H1 (cell line): Measurements from ENCODE around the gene CCDC78. TPM values are rescaled to one million over a fixed set of nuclear protein-coding genes. Genes with fewer than 3 reads are reported as not detected.

Experiments
- CTCF ChIA-PET: fragments of 300-600 bp; sonication (Branson Sonifier 250); formaldehyde crosslinking; loops from one replicate; lab custom pipeline; 2021; ENCODE audit not compliant: partially characterized antibody; lab: Charles Lee
- POLR2A ChIA-PET: fragments of 300-600 bp; sonication (Branson Sonifier 250); formaldehyde crosslinking; loops from one replicate; lab custom pipeline; 2021; ENCODE audit warnings: inconsistent platforms; ENCODE audit not compliant: partially characterized antibody; lab: Charles Lee
- DNase-seq, 2 experiments: peaks; one replicate each; pipeline versions ENCODE4 v3.0.0 to v3.0.0-alpha.2; 2010 to 2022; ENCODE audit warnings: low spot score in 2 of 2, low read depth in 1 of 2, mixed read lengths in 1 of 2
- FAIRE-seq: peaks from 2 replicates; lab custom pipeline; 2011; peaks lifted over from hg19 to GRCh38; lab: Jason Lieb, UNC
- H2AFZ ChIP-seq: 2 replicates; pipeline ENCODE4 v1.8.1; 2012; ENCODE audit warnings: low read length, inconsistent platforms
- H2AK5ac ChIP-seq: 2 replicates; pipeline ENCODE4 v1.6.1; 2013; ENCODE audit warnings: low read depth, low read length
- H2BK120ac ChIP-seq: replicated peaks from 2 replicates; pipeline ENCODE3; 2013; ENCODE audit warnings: low read depth, low read length, inconsistent platforms
- H2BK12ac ChIP-seq: 2 replicates; pipeline ENCODE4 v1.6.1; 2013; ENCODE audit warnings: low read depth, low read length
- H2BK15ac ChIP-seq: 2 replicates; pipeline ENCODE4 v1.6.1; 2013; ENCODE audit warnings: low read length
- H2BK20ac ChIP-seq: 2 replicates; pipeline ENCODE4 v1.6.1; 2013; ENCODE audit warnings: low read length
- H2BK5ac ChIP-seq: 2 replicates; pipeline ENCODE4 v1.6.1; 2013; ENCODE audit warnings: low read depth, low read length
- H3K14ac ChIP-seq: 2 replicates; pipeline ENCODE4 v1.6.1; 2013; ENCODE audit warnings: inconsistent platforms; ENCODE audit not compliant: insufficient read length
- H3K18ac ChIP-seq: 2 replicates; pipeline ENCODE4 v1.6.1; 2013; ENCODE audit warnings: low read length; ENCODE audit errors: extremely low read depth
- H3K23ac ChIP-seq: 2 replicates; pipeline ENCODE4 v1.6.1; 2013; ENCODE audit warnings: inconsistent platforms; ENCODE audit not compliant: insufficient read length
- H3K23me2 ChIP-seq: 2 replicates; pipeline ENCODE4 v1.6.1; 2013; ENCODE audit warnings: low read depth, low read length
- H3K27ac ChIP-seq: 2 replicates; pipeline ENCODE4 v1.6.1; 2011; ENCODE audit warnings: low read depth, low read length, inconsistent platforms
- H3K27me3 ChIP-seq, 4 experiments: replicated peaks in 1 of 4; 1 replicate in 1 of 4; 2 replicates in 3 of 4; pipeline versions ENCODE4 v1.6.1 to v1.8.1; 2011 to 2013; ENCODE audit warnings: low read length in 3 of 4, mild to moderate bottlenecking in 3 of 4, inconsistent platforms in 2 of 4, mixed read lengths in 2 of 4, moderate library complexity in 1 of 4; ENCODE audit not compliant: control insufficient read depth in 3 of 4, insufficient read depth in 3 of 4; ENCODE audit errors: extremely low read depth in 1 of 4
- H3K36me3 ChIP-seq, 4 experiments: 2 replicates each; pipeline versions ENCODE4 v1.6.1 to v1.8.1; 2011 to 2013; ENCODE audit warnings: mild to moderate bottlenecking in 4 of 4, low read length in 3 of 4, moderate library complexity in 2 of 4, control low read depth in 1 of 4, inconsistent platforms in 1 of 4; ENCODE audit not compliant: insufficient read depth in 4 of 4, control insufficient read depth in 2 of 4
- H3K4ac ChIP-seq: replicated peaks from 2 replicates; pipeline ENCODE3; 2013; ENCODE audit warnings: low read length, low read depth, mixed read lengths, inconsistent platforms; ENCODE audit not compliant: insufficient read length
- H3K4me1 ChIP-seq, 4 experiments: replicated peaks in 1 of 4; 1 replicate in 1 of 4; 2 replicates in 3 of 4; pipeline versions ENCODE4 v1.6.1 to v1.8.1; 2011 to 2013; ENCODE audit warnings: low read length in 3 of 4, inconsistent platforms in 2 of 4, mixed read lengths in 1 of 4; ENCODE audit not compliant: insufficient read depth in 4 of 4, control insufficient read depth in 3 of 4
- H3K4me2 ChIP-seq, 2 experiments: 2 replicates each; pipeline versions ENCODE4 v1.6.1 to v1.8.1; 2011 to 2013; ENCODE audit warnings: low read depth in 2 of 2, low read length in 2 of 2, control low read depth in 1 of 2, inconsistent platforms in 1 of 2, mild to moderate bottlenecking in 1 of 2; ENCODE audit not compliant: insufficient read depth in 1 of 2
- H3K4me3 ChIP-seq, 4 experiments: fragments of 200-600, 300-600 bp in 1 of 4; sonication (generic), shearing (Covaris generic), sonication (Bioruptor Twin) in 1 of 4; 2 replicates each; pipeline versions ENCODE4 v1.5.1 to v1.8.1; 2011 to 2016; ENCODE audit warnings: low read length in 4 of 4, low read depth in 3 of 4, control low read depth in 2 of 4, inconsistent platforms in 2 of 4, mild to moderate bottlenecking in 2 of 4, mixed read lengths in 1 of 4, moderate library complexity in 1 of 4; ENCODE audit not compliant: insufficient read depth in 2 of 4; ENCODE audit errors: extremely low read depth in 1 of 4
- H3K56ac ChIP-seq: replicated peaks from 2 replicates; pipeline ENCODE3; 2013; ENCODE audit warnings: low read depth, mild to moderate bottlenecking, mixed read lengths, low read length, inconsistent platforms; ENCODE audit not compliant: insufficient read length
- H3K79me1 ChIP-seq: 2 replicates; pipeline ENCODE4 v1.6.1; 2013; ENCODE audit warnings: low read depth, low read length, control low read depth
- H3K79me2 ChIP-seq, 2 experiments: 2 replicates each; pipeline versions ENCODE4 v1.6.1 to v1.8.1; 2012 to 2013; ENCODE audit warnings: low read length in 2 of 2, mild to moderate bottlenecking in 2 of 2, inconsistent platforms in 1 of 2; ENCODE audit not compliant: insufficient read depth in 2 of 2, control insufficient read depth in 1 of 2
- H3K9ac ChIP-seq, 4 experiments: replicated peaks in 1 of 4; 1 replicate in 1 of 4; 2 replicates in 3 of 4; pipeline versions ENCODE4 v1.6.1 to v1.8.1; 2011 to 2013; ENCODE audit warnings: low read depth in 3 of 4, low read length in 3 of 4, control low read depth in 2 of 4, mild to moderate bottlenecking in 2 of 4, moderate library complexity in 2 of 4, inconsistent platforms in 1 of 4; ENCODE audit errors: extremely low read depth in 1 of 4
- H3K9me3 ChIP-seq, 2 experiments: 2 replicates each; pipeline versions ENCODE4 v1.6.1 to v1.8.1; 2012 to 2013; ENCODE audit warnings: mild to moderate bottlenecking in 2 of 2, moderate library complexity in 2 of 2, control low read depth in 1 of 2, inconsistent platforms in 1 of 2, low read depth in 1 of 2, low read length in 1 of 2, mixed read lengths in 1 of 2; ENCODE audit not compliant: insufficient read depth in 2 of 2
- H4K20me1 ChIP-seq, 2 experiments: replicated peaks in 1 of 2; 2 replicates each; pipeline versions ENCODE3 to v1.8.1; 2011 to 2013; ENCODE audit warnings: inconsistent platforms in 2 of 2, low read length in 2 of 2, mild to moderate bottlenecking in 1 of 2; ENCODE audit not compliant: insufficient read depth in 2 of 2, control insufficient read depth in 1 of 2
- H4K5ac ChIP-seq: 2 replicates; pipeline ENCODE4 v1.6.1; 2013; ENCODE audit warnings: low read length, low read depth, mixed read lengths, inconsistent platforms; ENCODE audit not compliant: insufficient read length
- H4K8ac ChIP-seq: 2 replicates; pipeline ENCODE4 v1.8.0; 2013; ENCODE audit warnings: mild to moderate bottlenecking, moderate library complexity, low read length, inconsistent platforms; ENCODE audit not compliant: insufficient read depth; ENCODE audit errors: extremely low read depth
- H4K91ac ChIP-seq: replicated peaks from 2 replicates; pipeline ENCODE3; 2013; ENCODE audit warnings: low read length, mixed read lengths, inconsistent platforms; ENCODE audit not compliant: insufficient read length
- GABPA ChIP-seq: IDR thresholded peaks from 2 replicates; pipeline ENCODE4 v1.6.1; 2011; ENCODE audit warnings: mild to moderate bottlenecking, low read length, moderate library complexity, borderline replicate concordance; ENCODE audit not compliant: insufficient read depth
- WGBS, 2 experiments: shearing (Covaris generic) in 1 of 2; methylation state at CpG; one replicate each; pipeline versions ENCODE4 v1.1.6 to v1.1.7; 2013 to 2015; ENCODE audit warnings: low lambda C conversion rate in 2 of 2, mixed read lengths in 2 of 2, inconsistent platforms in 1 of 2, low coverage in 1 of 2, missing lambda C conversion rate in 1 of 2; ENCODE audit not compliant: insufficient replicate concordance in 2 of 2, insufficient coverage in 1 of 2, insufficient read length in 1 of 2; ENCODE audit errors: extremely low coverage in 1 of 2, missing lambda C conversion rate in 1 of 2; 5-methylcytosine and 5-hydroxymethylcytosine counted together
- polyA plus RNA-seq, 7 experiments: library from polyadenylated mRNA; depleted of rRNA in 3 of 7; stranded (reverse) in 5 of 7; unstranded in 2 of 7; fragments of >200 nt in 5 of 7; fragments of 200-250 nt in 2 of 7; gene quantifications; 1 replicate in 5 of 7; 2 replicates in 1 of 7; 4 replicates in 1 of 7; pipeline versions ENCODE4 v1.2.1 to v1.2.3, GENCODE V29; 2011 to 2013; ENCODE audit warnings: missing spikeins in 2 of 7, mixed read lengths in 2 of 7
- total RNA-seq: library from RNA; stranded (reverse); fragmentation: NEBNext Ultra II Directional; extraction: Animal tissue kit (Norgen Biotek cat#: 25700); gene quantifications from 2 replicates; pipeline ENCODE4 v1.2.1, GENCODE V29; 2021

The CCDC78 gene
- total and polyA plus RNA-seq, 2 of the 8 experiments (the other 6 are each of a cell fraction or from before 2014, with no cell fraction given), result 7.1 to 8.5 TPM

- ChIA-PET POLR2A (interaction anchor here (1.3 to 23.0 kb wide), 9 partner anchors 10 to 74 kb away, joined by 3 to 353 read pairs (median 4); partner anchors contain the start of genes ANTKMT, CCDC78, CIAO3 and GNG13), CTCF (interaction anchor here (0.5 to 35.8 kb wide), 9 partner anchors 6 to 682 kb away, joined by 3 to 977 read pairs (median 3); partner anchors contain the start of genes ANTKMT, CCDC78, CHTF18 and CIAO3)
- no peak overlapping the region for H4K5ac ChIP-seq
- 92% methylated on average over 37 of the region's 37 CpGs; no CpG with 5 or more reads in 1 of the 2 experiments for WGBS, 2 experiments
- no peak overlapping the region for H3K23ac ChIP-seq
- H3K79me2 ChIP-seq, result no peaks in the 10 kb centered on the region
- no peak overlapping the region for H2AK5ac ChIP-seq
- peaks cover 0 to 3% (median under 1%) of the 10 kb centered on the region in 4 experiments; a peak in 1 of 8 replicates for H3K36me3 ChIP-seq
- no peak for FAIRE-seq
- H2BK120ac ChIP-seq, result no peak overlapping the region
- no peak overlapping the region for H2BK15ac ChIP-seq
- H3K4me2 ChIP-seq, result no peak overlapping the region; a peak in 1 of 4 replicates
- DNase-seq, result no peak
- no peak for TF ChIP-seq GABPA
- H2BK12ac ChIP-seq, result no peak overlapping the region
- no peak overlapping the region for H3K14ac ChIP-seq
- no peak overlapping the region for H3K4me3 ChIP-seq
- no peak overlapping the region for H2AFZ ChIP-seq
- no peak overlapping the region for H3K56ac ChIP-seq
- no peak overlapping the region for H2BK20ac ChIP-seq
- no peak overlapping the region for H3K4ac ChIP-seq
- H3K9me3 ChIP-seq, result no peaks in the 10 kb centered on the region
- peaks cover 0 to 16% (median 5%) of the 10 kb centered on the region in 4 experiments; a peak in 4 of 7 replicates for H3K27me3 ChIP-seq
- H3K23me2 ChIP-seq, result peaks cover 19% of the 10 kb centered on the region; the same call in 1 of the 2 replicates
- no peak overlapping the region for H4K91ac ChIP-seq
- H3K27ac ChIP-seq, result no peak overlapping the region
- no peak overlapping the region for H2BK5ac ChIP-seq
- H4K20me1 ChIP-seq, result peaks cover 2 to 11% of the 10 kb centered on the region in 2 experiments
- no peaks in the 10 kb centered on the region for H3K79me1 ChIP-seq
- H3K18ac ChIP-seq, result no peak overlapping the region
- peaks cover 0 to 14% (median 8%) of the 10 kb centered on the region in 4 experiments; a peak in 5 of 7 replicates for H3K4me1 ChIP-seq
- H4K8ac ChIP-seq, result peak overlapping the region; percentile 15; the same call in 1 of the 2 replicates
- no peak overlapping the region for H3K9ac ChIP-seq
Observed at GRCh38 chr16:729768-730665, 3.8 kb upstream of the CCDC78 start.
